ENCODE data around the gene GNG2.

DNA sequence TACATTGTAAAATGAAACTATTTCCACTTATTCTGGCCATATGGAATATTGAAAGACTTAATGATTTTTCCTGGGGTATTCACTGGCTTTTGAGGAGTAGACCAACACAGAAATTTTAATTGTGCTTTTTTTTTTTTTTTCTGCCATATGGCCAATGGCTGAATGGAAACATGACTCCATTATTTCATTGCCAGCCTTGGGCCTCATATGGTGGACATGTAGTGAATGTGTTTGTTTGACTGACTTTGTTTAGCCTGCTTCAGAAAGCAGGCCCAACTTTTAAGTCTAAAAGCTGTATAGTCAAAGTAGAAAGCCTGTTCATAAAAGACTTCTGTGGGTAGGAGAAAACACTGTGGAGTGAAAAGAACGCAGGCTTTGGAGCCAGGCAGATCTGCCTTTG lies 2.4 kb downstream of the GNG2 start:
- TF ChIP-seq, protein P1, sequence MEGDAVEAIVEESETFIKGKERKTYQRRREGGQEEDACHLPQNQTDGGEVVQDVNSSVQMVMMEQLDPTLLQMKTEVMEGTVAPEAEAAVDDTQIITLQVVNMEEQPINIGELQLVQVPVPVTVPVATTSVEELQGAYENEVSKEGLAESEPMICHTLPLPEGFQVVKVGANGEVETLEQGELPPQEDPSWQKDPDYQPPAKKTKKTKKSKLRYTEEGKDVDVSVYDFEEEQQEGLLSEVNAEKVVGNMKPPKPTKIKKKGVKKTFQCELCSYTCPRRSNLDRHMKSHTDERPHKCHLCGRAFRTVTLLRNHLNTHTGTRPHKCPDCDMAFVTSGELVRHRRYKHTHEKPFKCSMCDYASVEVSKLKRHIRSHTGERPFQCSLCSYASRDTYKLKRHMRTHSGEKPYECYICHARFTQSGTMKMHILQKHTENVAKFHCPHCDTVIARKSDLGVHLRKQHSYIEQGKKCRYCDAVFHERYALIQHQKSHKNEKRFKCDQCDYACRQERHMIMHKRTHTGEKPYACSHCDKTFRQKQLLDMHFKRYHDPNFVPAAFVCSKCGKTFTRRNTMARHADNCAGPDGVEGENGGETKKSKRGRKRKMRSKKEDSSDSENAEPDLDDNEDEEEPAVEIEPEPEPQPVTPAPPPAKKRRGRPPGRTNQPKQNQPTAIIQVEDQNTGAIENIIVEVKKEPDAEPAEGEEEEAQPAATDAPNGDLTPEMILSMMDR (IDR thresholded peaks at IDR 0.05; ENCODE audit: insufficient read depth, low read length, poor library complexity, severe bottlenecking): no peak
- TF ChIP-seq EZH2phosphoT487 (conservative IDR thresholded peaks at IDR 0.05; ENCODE audit: low read length): no peak
